ENCODE data around the gene EMX1.

The EMX1 gene

GRCh38 chr2:72982219-72982618, 64.9 kb downstream of the EMX1 start:
- Histone ChIP-seq H3K4me3 (ENCODE audit: low read length) (no peak overlapping the region), H3K4me1 (ENCODE audit: control insufficient read depth, insufficient read depth, low read length) (no peaks in the 10 kb centered on the region), H3K36me3 (ENCODE audit: insufficient read depth, low read length) (no peaks in the 10 kb centered on the region), H3K27me3 (ENCODE audit: control insufficient read depth, insufficient read depth, low read length) (no peaks in the 10 kb centered on the region), H3K9ac (ENCODE audit: low read depth, low read length) (no peak overlapping the region), H3K4me2 (ENCODE audit: low read length) (no peak overlapping the region), H3K9me3 (replicated peaks; ENCODE audit: low read length) (no peaks in the 10 kb centered on the region)

- H3K4me3 ChIP-seq (ENCODE audit: low read length), result no peak overlapping the region
- H3K4me2 ChIP-seq (ENCODE audit: low read length), result no peak overlapping the region
- H3K9me3 ChIP-seq (replicated peaks; ENCODE audit: low read length), result no peaks in the 10 kb centered on the region
- H3K9ac ChIP-seq (ENCODE audit: low read depth, low read length), result no peak overlapping the region
- H3K4me1 ChIP-seq (ENCODE audit: control insufficient read depth, insufficient read depth, low read length), result no peaks in the 10 kb centered on the region
- no peaks in the 10 kb centered on the region for H3K27me3 ChIP-seq (ENCODE audit: control insufficient read depth, insufficient read depth, low read length)
- H3K36me3 ChIP-seq (ENCODE audit: insufficient read depth, low read length), result no peaks in the 10 kb centered on the region
These were observed 65.6 kb downstream of the EMX1 start for GRCh38 chr2:72982781-72983499.

GRCh38 chr2:72983500-72984161, 66.3 kb downstream of the EMX1 start:
- Histone ChIP-seq H3K9ac (ENCODE audit: low read depth, low read length) (no peak overlapping the region), H3K27me3 (ENCODE audit: control insufficient read depth, insufficient read depth, low read length) (no peaks in the 10 kb centered on the region), H3K4me2 (ENCODE audit: low read length) (no peak overlapping the region), H3K4me1 (ENCODE audit: control insufficient read depth, insufficient read depth, low read length) (no peaks in the 10 kb centered on the region), H3K4me3 (ENCODE audit: low read length) (no peak overlapping the region), H3K36me3 (ENCODE audit: insufficient read depth, low read length) (no peaks in the 10 kb centered on the region), H3K9me3 (replicated peaks; ENCODE audit: low read length) (no peaks in the 10 kb centered on the region)

DNA sequence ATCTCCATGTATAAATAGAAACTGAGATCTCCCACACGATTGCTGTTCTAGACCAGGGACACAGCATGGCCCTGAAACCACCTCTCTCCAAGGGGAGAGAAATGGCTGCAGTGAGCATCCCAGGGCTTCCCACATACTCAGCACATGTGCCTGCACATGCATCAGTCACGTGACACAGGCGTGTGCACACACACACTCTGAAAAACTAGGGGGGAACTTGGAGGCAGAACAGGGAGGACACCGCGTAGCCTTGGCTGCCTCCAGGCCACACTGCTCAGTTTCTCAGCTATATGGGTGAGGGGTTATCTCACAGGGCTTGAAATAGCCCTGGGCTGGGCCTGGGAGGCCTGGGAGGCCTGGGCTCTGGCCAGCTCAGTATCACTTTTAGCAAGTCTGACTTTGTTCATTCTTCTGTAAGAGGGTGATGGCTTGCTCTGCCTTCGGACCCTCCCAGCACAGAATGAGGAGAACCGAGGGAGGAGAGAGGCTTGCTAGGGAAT, 66.9 kb downstream of the EMX1 start:
- Histone ChIP-seq H3K9ac (ENCODE audit: low read depth, low read length) (no peak overlapping the region), H3K9me3 (replicated peaks; ENCODE audit: low read length) (no peaks in the 10 kb centered on the region), H3K36me3 (ENCODE audit: insufficient read depth, low read length) (no peaks in the 10 kb centered on the region), H3K4me1 (ENCODE audit: control insufficient read depth, insufficient read depth, low read length) (no peaks in the 10 kb centered on the region), H3K4me2 (ENCODE audit: low read length) (no peak overlapping the region), H3K4me3 (ENCODE audit: low read length) (no peak overlapping the region), H3K27me3 (ENCODE audit: control insufficient read depth, insufficient read depth, low read length) (no peaks in the 10 kb centered on the region)

Data from skeletal muscle satellite cell (primary cell).